ENCODE measurements around the gene CLP1. TPM values are rescaled to one million over a fixed set of nuclear protein-coding genes. Genes with fewer than 3 reads are reported as not detected.
"Not testable (repeated sequence)": the region's sequence is repeated elsewhere in the genome, so short reads cannot be mapped to it uniquely, and the experiment has no call there.

Gene CLP1
- total RNA-seq, 3 donors from 2014 or later: 15.4 to 17.7 (median 17.7) TPM

- TF ChIP-seq POLR2A (IDR thresholded peaks at IDR 0.05) (no peak), POLR2AphosphoS5 (IDR thresholded peaks at IDR 0.05) (no peak), CTCF (IDR thresholded peaks at IDR 0.05) (no peak)
- intact Hi-C loops (cut with DNase I; ENCODE audit: low total_unique reads): no loop called here
- no peak overlapping the region for H3K4me3 ChIP-seq
- H3K27me3 ChIP-seq: no peaks in the 10 kb centered on the region
- no peak overlapping the region for H3K27ac ChIP-seq
- DNase-seq (ENCODE audit: low spot score in 2 of 2): no peak
- no peaks in the 10 kb centered on the region for H3K9me3 ChIP-seq
- no peaks in the 10 kb centered on the region for H3K4me1 ChIP-seq
- no peaks in the 10 kb centered on the region for H3K36me3 ChIP-seq
Observed at GRCh38 chr11:57704932-57705331, 47.4 kb downstream of the CLP1 start.

GRCh38 chr11:57705432-57705831 lies 47.9 kb downstream of the CLP1 start:
- not testable (repeated sequence) for H3K36me3 ChIP-seq; DNase-seq (ENCODE audit: low spot score in 2 of 2)

DNA sequence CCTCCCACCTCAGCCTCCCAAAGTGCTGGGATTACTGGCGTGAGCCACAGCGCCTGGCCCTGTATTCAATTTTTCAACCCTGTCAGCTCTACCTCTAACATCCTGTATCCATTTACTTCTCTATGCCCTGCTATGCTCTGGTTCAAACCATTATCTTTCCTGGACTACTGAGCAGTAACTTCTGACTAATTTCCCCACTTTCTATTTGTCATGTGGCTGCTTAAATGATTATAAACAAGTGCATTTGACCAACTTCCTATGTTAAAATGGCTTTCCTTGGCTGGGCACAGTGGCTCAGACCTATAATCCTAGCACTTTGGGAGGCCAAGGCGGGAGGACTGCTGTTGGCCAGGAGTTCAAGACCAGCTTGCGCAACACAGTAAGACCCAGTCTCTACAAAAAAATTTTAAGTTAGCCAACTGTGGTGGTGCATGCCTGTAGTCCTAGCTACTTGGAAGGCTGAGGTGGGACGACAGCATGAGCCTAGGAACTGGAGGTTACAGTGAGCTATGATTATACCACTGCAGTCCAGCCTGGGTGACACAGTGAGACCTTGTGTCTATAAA lies 52.3 kb downstream of the CLP1 start:
- Histone ChIP-seq H3K4me1 (peaks cover 4 to 5% of the 10 kb centered on the region in 2 donors), H3K27ac (no peak overlapping the region)
- intact Hi-C loops (cut with DNase I; ENCODE audit: low total_unique reads): no loop called here

More at GRCh38 chr11:57705432-57705831, 47.9 kb downstream of the CLP1 start:
- H3K4me1 ChIP-seq; H3K9me3 ChIP-seq; intact Hi-C loops (cut with DNase I; ENCODE audit: low total_unique reads); H3K27ac ChIP-seq; H3K27me3 ChIP-seq; H3K4me3 ChIP-seq: not testable (repeated sequence)

More for the DNA sequence above, 52.3 kb downstream of the CLP1 start:
- no peaks in the 10 kb centered on the region for H3K36me3 ChIP-seq
- no peak for TF ChIP-seq POLR2A (IDR thresholded peaks at IDR 0.05)
- no peak for TF ChIP-seq CTCF (IDR thresholded peaks at IDR 0.05)
- TF ChIP-seq POLR2AphosphoS5 (IDR thresholded peaks at IDR 0.05): no peak
- no peak for DNase-seq (ENCODE audit: low spot score in 2 of 2)
- H3K27me3 ChIP-seq: no peaks in the 10 kb centered on the region
- no peaks in the 10 kb centered on the region for H3K9me3 ChIP-seq
- H3K4me3 ChIP-seq: no peak overlapping the region

Other genes starting within 250 kb of the CLP1 start
- gene SLC43A3, start 230.6 kb upstream of the CLP1 start, total RNA-seq: 100 to 1,000 TPM; 104 to 130 (median 105) TPM
- 1 to 10 TPM in 2 of 3 donors, under 1 TPM in 1; 0.32 to 2.3 (median 1.8) TPM for gene RTN4RL2, start 197.2 kb upstream of the CLP1 start, total RNA-seq
- 10 to 100 TPM; 12.0 to 23.4 (median 13.4) TPM for gene SLC43A1, start 142.1 kb upstream of the CLP1 start, total RNA-seq
- 10 to 100 TPM; 37.2 to 56.4 (median 45.9) TPM for gene TIMM10, start 127.0 kb upstream of the CLP1 start, total RNA-seq
- gene SMTNL1, start 120.2 kb upstream of the CLP1 start, total RNA-seq: not detected
- gene UBE2L6, start 90.1 kb upstream of the CLP1 start, total RNA-seq: 10 to 100 TPM; 25.9 to 66.2 (median 48.1) TPM
- 100 to 1,000 TPM; 421 to 823 (median 479) TPM for gene SERPING1, start 60.1 kb upstream of the CLP1 start, total RNA-seq
- gene YPEL4, start 7.8 kb upstream of the CLP1 start, total RNA-seq: 1 to 10 TPM; 1.1 to 2.3 (median 2.0) TPM
- 10 to 100 TPM; 39.3 to 50.2 (median 39.8) TPM for gene ZDHHC5, start 10.4 kb downstream of the CLP1 start, total RNA-seq
- gene MED19, start 54.5 kb downstream of the CLP1 start, total RNA-seq: 10 to 100 TPM; 18.7 to 27.7 (median 20.6) TPM
- gene TMX2, start 54.8 kb downstream of the CLP1 start, total RNA-seq: 10 to 100 TPM; 45.8 to 80.1 (median 66.2) TPM
- 100 to 1,000 TPM in 2 of 3 donors, 10 to 100 TPM in 1; 84.3 to 153 (median 153) TPM for gene SELENOH, start 83.7 kb downstream of the CLP1 start, total RNA-seq
- gene BTBD18, start 94.1 kb downstream of the CLP1 start, total RNA-seq: not detected
- gene CTNND1, start 104.0 kb downstream of the CLP1 start, total RNA-seq: 100 to 1,000 TPM in 2 of 3 donors, 10 to 100 TPM in 1; 82.1 to 259 (median 175) TPM